Heart right ventricle (tissue), 16 donors: ENCODE measurements around the gene NNMT. TPM values are rescaled to one million over a fixed set of nuclear protein-coding genes. Genes with fewer than 3 reads are reported as not detected.
"Not testable (repeated sequence)": the region's sequence is repeated elsewhere in the genome, so short reads cannot be mapped to it uniquely, and the experiment has no call there.

ENCODE experiments used
- ATAC-seq, 8 donors: fragments of 200-7000 bp; cut with Tn5 transposase; one replicate each; pipeline ENCODE4 v1.9.1; 2020; ENCODE audit warnings: mild to moderate bottlenecking in 8 of 8, moderate library complexity in 8 of 8, moderate number of reproducible peaks in 1 of 8
- DNase-seq, 2 donors: peaks; one replicate each; pipeline ENCODE4 v3.0.0-alpha.2; 2020
- H3K27ac ChIP-seq, 10 donors: fragments of 200-600 bp; sonication (generic) in 2 of 10; one replicate each; pipeline versions ENCODE4 v1.5.0 to v1.8.0; 2020 to 2022; ENCODE audit warnings: mild to moderate bottlenecking in 3 of 10
- H3K27me3 ChIP-seq, 7 donors: fragments of 200-600 bp; one replicate each; pipeline ENCODE4 v1.8.0; 2021 to 2022; ENCODE audit warnings: mild to moderate bottlenecking in 2 of 7
- H3K36me3 ChIP-seq, 9 donors: fragments of 200-600 bp; sonication (generic) in 1 of 9; one replicate each; pipeline versions ENCODE4 v1.5.0 to v1.8.0; 2020 to 2022; ENCODE audit warnings: mild to moderate bottlenecking in 2 of 9
- H3K4me1 ChIP-seq, 9 donors: fragments of 200-600 bp; sonication (generic) in 1 of 9; one replicate each; pipeline versions ENCODE4 v1.5.0 to v1.8.0; 2020 to 2022; ENCODE audit warnings: mild to moderate bottlenecking in 4 of 9
- H3K4me3 ChIP-seq, 10 donors: fragments of 200-600 bp; sonication (generic) in 2 of 10; one replicate each; pipeline versions ENCODE4 v1.5.0 to v1.8.0; 2020 to 2022; ENCODE audit warnings: mild to moderate bottlenecking in 7 of 10, moderate library complexity in 2 of 10
- H3K9me3 ChIP-seq, 11 donors: fragments of 200-600 bp in 10 of 11; sonication (generic) in 2 of 11; one replicate each; pipeline versions ENCODE4 v1.5.0 to v1.8.0; 2013 to 2022; ENCODE audit warnings: mild to moderate bottlenecking in 2 of 11, control low read depth in 1 of 11, moderate library complexity in 1 of 11
- WGBS, 2 donors: extraction: QIAGEN DNeasy Blood & Tissue Kit; methylation state at CpG; one replicate each; pipeline ENCODE4 v1.1.7; 2013; ENCODE audit warnings: inconsistent platforms in 1 of 2; 5-methylcytosine and 5-hydroxymethylcytosine counted together
- intact Hi-C, 10 donors: fragments of 100-400 bp; cut with DNase I; formaldehyde crosslinking; loops; one replicate each; pipeline versions ENCODE4 v1.11.1 to v1.14.2; 2022
- polyA plus RNA-seq, 2 donors: library from polyadenylated mRNA; stranded (reverse); fragments of 200-250 nt; gene quantifications; one replicate each; pipeline ENCODE4 v1.2.3, GENCODE V29; 2013
- total RNA-seq, 10 donors: library from RNA; stranded (reverse); fragmentation: NEBNext Ultra II Directional in 3 of 10; extraction: Animal tissue kit (Norgen Biotek cat#: 25700) in 3 of 10; gene quantifications; one replicate each; pipeline versions ENCODE4 v1.2.1 to v1.2.4, GENCODE V29; 2021 to 2023
- TF ChIP-seq, protein P1 (sequence below), 9 donors: fragments of 200-600 bp; sonication (generic) in 2 of 9; IDR thresholded peaks; one replicate each; pipeline versions ENCODE4 v1.5.0 to v1.8.0; 2021 to 2022; ENCODE audit warnings: antibody characterized with exemption in 9 of 9, mild to moderate bottlenecking in 5 of 9, moderate library complexity in 1 of 9
- donor health status: Arrhythmogenic right ventricular cardiomyopathy.
- donor health status: ischemic (EF 13 %, LVEDD 7.1; RV severe dilation, severe dysfunction).
- donor health status: healthy with polysubstance abuse.
- donor health status: DM: no; HTN: yes; CAD: no.
- donor health status: DM: no; HTN: no; CAD: no.
- donor health status: ischemic (EF 25% LVEDD 6.9; RV normal size, moderate dysfunction).
- donor health status: ischemic (EF 25% LVEDD 5.7; RV mildly dilated, moderate dysfunction).
- donor health status: healthy.
- donor health status: DM: yes; HTN: yes; CAD: no.
- donor health status: Ischemic cardiomyopathy.
- donor health status: ischemic (EF 35%, LVEDD 5.7; RV mildly dilated, moderate dysfunction).
- donor health status: nonischemic (EF 11% LVEDD 7.7; RV severe dilation, severe dysfunction).
- donor health status: DM: yes; HTN: yes; CAD: no.
- donor health status: PGD.
- donor health status: ischemic (EF 29% LVEDD 5.4; RV normal size, mild dysfunction).
- donor health status: nonischemic (EF 23%, LVEDD 6.1; RV moderate dilation, normal function).

Gene NNMT
- total and polyA plus RNA-seq, 12 donors: 6.9 to 114 (median 26.1) TPM

- intact Hi-C loops: loop anchor here in 1 of 10 donors (10.0 kb wide), 1 partner anchor 46 kb away; no protein-coding TSS in a partner anchor
- DNase-seq (no peak), ATAC-seq (no peak)
- no peaks in the 10 kb centered on the region for H3K36me3 ChIP-seq
- no peak overlapping the region for H3K4me3 ChIP-seq
- peaks cover 0 to 27% (median 14%) of the 10 kb centered on the region in 11 donors for H3K9me3 ChIP-seq
- H3K4me1 ChIP-seq: no peaks in the 10 kb centered on the region
- 84 to 85% methylated on average over 1 of the region's 1 CpG for WGBS, 2 donors
- TF ChIP-seq, protein P1, sequence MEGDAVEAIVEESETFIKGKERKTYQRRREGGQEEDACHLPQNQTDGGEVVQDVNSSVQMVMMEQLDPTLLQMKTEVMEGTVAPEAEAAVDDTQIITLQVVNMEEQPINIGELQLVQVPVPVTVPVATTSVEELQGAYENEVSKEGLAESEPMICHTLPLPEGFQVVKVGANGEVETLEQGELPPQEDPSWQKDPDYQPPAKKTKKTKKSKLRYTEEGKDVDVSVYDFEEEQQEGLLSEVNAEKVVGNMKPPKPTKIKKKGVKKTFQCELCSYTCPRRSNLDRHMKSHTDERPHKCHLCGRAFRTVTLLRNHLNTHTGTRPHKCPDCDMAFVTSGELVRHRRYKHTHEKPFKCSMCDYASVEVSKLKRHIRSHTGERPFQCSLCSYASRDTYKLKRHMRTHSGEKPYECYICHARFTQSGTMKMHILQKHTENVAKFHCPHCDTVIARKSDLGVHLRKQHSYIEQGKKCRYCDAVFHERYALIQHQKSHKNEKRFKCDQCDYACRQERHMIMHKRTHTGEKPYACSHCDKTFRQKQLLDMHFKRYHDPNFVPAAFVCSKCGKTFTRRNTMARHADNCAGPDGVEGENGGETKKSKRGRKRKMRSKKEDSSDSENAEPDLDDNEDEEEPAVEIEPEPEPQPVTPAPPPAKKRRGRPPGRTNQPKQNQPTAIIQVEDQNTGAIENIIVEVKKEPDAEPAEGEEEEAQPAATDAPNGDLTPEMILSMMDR (IDR thresholded peaks at IDR 0.05): no peak
- H3K27me3 ChIP-seq: peaks cover 0 to 5% (median 0%) of the 10 kb centered on the region in 7 donors
- H3K27ac ChIP-seq: no peak overlapping the region
Measured at GRCh38 chr11:114330373-114330772, 34.2 kb downstream of the NNMT start.

DNA sequence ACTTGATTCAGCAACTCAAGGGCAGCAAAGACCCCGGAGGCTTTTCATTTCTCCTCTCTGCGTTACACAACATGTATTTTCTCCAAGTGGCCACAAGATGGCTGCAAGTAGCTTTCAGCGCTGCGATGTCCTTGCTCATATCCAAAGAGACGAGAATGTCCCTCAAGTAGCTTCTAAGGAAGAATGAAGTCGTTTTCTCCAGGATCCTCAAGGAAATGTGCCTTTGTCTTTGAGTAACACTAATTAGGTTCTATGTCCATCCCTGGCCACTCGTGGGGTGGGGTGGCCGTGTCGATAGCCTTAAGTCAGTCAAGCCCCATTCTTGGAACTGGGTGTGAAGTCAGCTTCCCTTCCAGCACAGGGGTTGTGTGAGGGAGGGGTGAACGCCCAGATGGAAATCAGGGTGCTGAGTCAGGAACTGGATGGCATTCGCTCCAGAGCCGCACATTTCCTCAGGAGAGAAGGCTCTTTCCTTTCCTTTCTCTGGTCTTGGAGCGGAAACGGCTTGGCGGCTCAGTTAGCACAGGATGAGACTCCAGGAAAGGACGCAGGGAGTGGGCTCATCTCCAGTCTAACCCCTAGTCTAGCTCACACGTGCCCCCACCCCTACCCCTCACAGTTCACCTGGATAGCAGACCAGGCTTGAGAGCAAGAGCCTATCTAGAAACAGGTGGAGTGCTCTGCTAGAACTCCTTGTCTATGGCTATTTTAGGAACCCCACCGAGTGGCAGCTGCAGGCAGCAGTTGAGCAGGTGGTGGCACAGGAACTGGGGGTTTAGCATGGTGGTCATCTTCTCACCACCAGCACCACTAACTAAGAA, 44.3 kb downstream of the NNMT start:
- H3K36me3 ChIP-seq: no peaks in the 10 kb centered on the region
- ATAC-seq (peak; percentile 77 to 92 (median 84)), DNase-seq (peak; percentile 15 to 31)
- peak overlapping the region in 7 of 10 donors; percentile 4 to 46 (median 37) for H3K4me3 ChIP-seq
- TF ChIP-seq, protein P1 (IDR thresholded peaks at IDR 0.05): peak; percentile 61 to 89 (median 79)
- intact Hi-C loops: loop anchor here in 9 of 10 donors (2.0 to 10.0 kb wide), 12 partner anchors 54 to 424 kb away; partner anchors contain the start of genes REXO2 (in 2 of the 9), C11orf71 (in 1 of the 9) and RBM7 (in 1 of the 9)
- peaks cover 0 to 21% (median 10%) of the 10 kb centered on the region in 9 donors for H3K4me1 ChIP-seq
- no peaks in the 10 kb centered on the region for H3K27me3 ChIP-seq
- 23% methylated on average over 18 of the region's 18 CpGs for WGBS, 2 donors
- peak overlapping the region in 9 of 10 donors; percentile 18 to 81 (median 50) for H3K27ac ChIP-seq
- peaks cover 0 to 3% (median 0%) of the 10 kb centered on the region in 11 donors for H3K9me3 ChIP-seq

GRCh38 chr11:114341667-114342066, 45.5 kb downstream of the NNMT start:
- not testable (repeated sequence) for ATAC-seq, H3K36me3 ChIP-seq, H3K27ac ChIP-seq, H3K9me3 ChIP-seq, H3K4me3 ChIP-seq, H3K27me3 ChIP-seq, DNase-seq
- intact Hi-C loops: loop anchor here in 9 of 10 donors (2.0 to 10.0 kb wide), 12 partner anchors 53 to 423 kb away; partner anchors contain the start of genes REXO2 (in 2 of the 9), C11orf71 (in 1 of the 9) and RBM7 (in 1 of the 9)
- peaks cover 0 to 25% (median 10%) of the 10 kb centered on the region in 9 donors for H3K4me1 ChIP-seq
- 91 to 92% methylated on average over 3 of the region's 3 CpGs for WGBS, 2 donors

- peaks cover 0 to 25% (median 10%) of the 10 kb centered on the region in 9 donors for H3K4me1 ChIP-seq
- ATAC-seq: no peak
- no peak overlapping the region for H3K4me3 ChIP-seq
- no peak overlapping the region for H3K27ac ChIP-seq
- no peaks in the 10 kb centered on the region for H3K27me3 ChIP-seq
- intact Hi-C loops: loop anchor here in 9 of 10 donors (5.0 to 10.0 kb wide), 11 partner anchors 52 to 422 kb away; partner anchors contain the start of genes REXO2 (in 2 of the 9), C11orf71 (in 1 of the 9) and RBM7 (in 1 of the 9)
- peaks cover 0 to 3% (median 0%) of the 10 kb centered on the region in 11 donors for H3K9me3 ChIP-seq
- TF ChIP-seq, protein P1 (IDR thresholded peaks at IDR 0.05): no peak
- no peaks in the 10 kb centered on the region for H3K36me3 ChIP-seq
- 90 to 97% methylated on average over 2 of the region's 2 CpGs for WGBS, 2 donors
- no peak for DNase-seq
Measured at GRCh38 chr11:114342476-114342875, 46.3 kb downstream of the NNMT start.
